ENCODE data around the gene ANAPC7. TPM values are rescaled to one million over a fixed set of nuclear protein-coding genes. Genes with fewer than 3 reads are reported as not detected.

Gene ANAPC7, protein sequence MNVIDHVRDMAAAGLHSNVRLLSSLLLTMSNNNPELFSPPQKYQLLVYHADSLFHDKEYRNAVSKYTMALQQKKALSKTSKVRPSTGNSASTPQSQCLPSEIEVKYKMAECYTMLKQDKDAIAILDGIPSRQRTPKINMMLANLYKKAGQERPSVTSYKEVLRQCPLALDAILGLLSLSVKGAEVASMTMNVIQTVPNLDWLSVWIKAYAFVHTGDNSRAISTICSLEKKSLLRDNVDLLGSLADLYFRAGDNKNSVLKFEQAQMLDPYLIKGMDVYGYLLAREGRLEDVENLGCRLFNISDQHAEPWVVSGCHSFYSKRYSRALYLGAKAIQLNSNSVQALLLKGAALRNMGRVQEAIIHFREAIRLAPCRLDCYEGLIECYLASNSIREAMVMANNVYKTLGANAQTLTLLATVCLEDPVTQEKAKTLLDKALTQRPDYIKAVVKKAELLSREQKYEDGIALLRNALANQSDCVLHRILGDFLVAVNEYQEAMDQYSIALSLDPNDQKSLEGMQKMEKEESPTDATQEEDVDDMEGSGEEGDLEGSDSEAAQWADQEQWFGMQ
- 37.8 and 43.9 TPM in 2 replicates for total RNA-seq

GRCh38 chr12:110403146-110403975 is at the start of gene ANAPC7:
ANAPC7 (minus strand) TSS chr12:110403708; CDS start chr12:110403627, 81 bp downstream.

GRCh38 chr12:110449799-110450497 is 46.4 kb upstream of the ANAPC7 start, which contains the start of gene ARPC3:
ARPC3 (minus strand) TSS chr12:110450337; CDS start chr12:110450260, 77 bp downstream.

Small RNA genes within 50 kb of the gene (small RNA-seq; reads per million reads assigned to genes)
- gene RN7SL769P: not detected

Other genes with a start within 250 kb of the ANAPC7 start
- gene ATP2A2, start 122.5 kb downstream of the ANAPC7 start, total RNA-seq: 127 and 158 TPM in 2 replicates
- gene ARPC3, start 46.6 kb upstream of the ANAPC7 start, total RNA-seq: 390 and 461 TPM in 2 replicates
- gene GPN3, start 64.5 kb upstream of the ANAPC7 start, total RNA-seq: 12.9 and 14.7 TPM in 2 replicates
- 8.9 and 9.3 TPM in 2 replicates for gene FAM216A, start 65.1 kb upstream of the ANAPC7 start, total RNA-seq
- gene VPS29, start 98.4 kb upstream of the ANAPC7 start, total RNA-seq: 78.4 and 92.4 TPM in 2 replicates
- gene RAD9B, start 98.6 kb upstream of the ANAPC7 start, total RNA-seq: 1.3 and 1.4 TPM in 2 replicates
- gene PPTC7, start 179.6 kb upstream of the ANAPC7 start, total RNA-seq: 7.8 and 8.0 TPM in 2 replicates
- 55.0 and 65.6 TPM in 2 replicates for gene TCTN1, start 210.4 kb upstream of the ANAPC7 start, total RNA-seq

All from articular chondrocyte of knee joint (primary cell).